ENCODE measurements around the gene FAM78B.

- no peak for TF ChIP-seq CTCF (IDR thresholded peaks at IDR 0.05)
- TF ChIP-seq POLR2A (IDR thresholded peaks at IDR 0.05): no peak
These were observed 127.2 kb downstream of the FAM78B start for GRCh38 chr1:166039436-166040201.
